HCT116 (cell line): ENCODE measurements around the gene TEDDM1. TPM values are rescaled to one million over a fixed set of nuclear protein-coding genes. Genes with fewer than 3 reads are reported as not detected.

Experiments used
- ATAC-seq: fragments of 200-7000 bp; cut with Tn5 transposase; 2 replicates; pipeline ENCODE4 v1.9.1; 2020; ENCODE audit warnings: mild to moderate bottlenecking, moderate library complexity
- BruUV-seq: library from RNA; stranded (reverse); fragments of 400-500 nt; replicated peaks from 2 replicates; lab custom pipeline; 2021; lab: Mats Ljungman, UMichigan
- CTCF ChIA-PET: fragments of 300-600 bp; sonication (Branson Sonifier 250); formaldehyde crosslinking; loops from one replicate; lab custom pipeline; 2021; ENCODE audit warnings: antibody characterized with exemption; lab: Charles Lee
- POLR2A ChIA-PET: fragments of 300-600, 350-600 bp; sonication (Branson Sonifier 250); formaldehyde crosslinking; loops from one replicate; lab custom pipeline; 2021; ENCODE audit warnings: antibody characterized with exemption; lab: Charles Lee
- RAD21 ChIA-PET, 2 experiments: fragments of 300-600 bp; sonication (Branson Sonifier 250); formaldehyde crosslinking; loops; one replicate each; lab custom pipeline; 2023; ENCODE audit warnings: low total read pairs in 2 of 2; ENCODE audit not compliant: uncharacterized antibody in 2 of 2, unreplicated experiment in 2 of 2, low non-redundant PET in 1 of 2; lab: Charles Lee
- DNase-seq: peaks from one replicate; pipeline ENCODE4 v3.0.0-alpha.2; 2010; ENCODE audit warnings: low read depth, low spot score
- H2AFZ ChIP-seq: fragments of 200-600 bp; shearing (Covaris generic), sonication (generic); 2 replicates; pipeline ENCODE4 v1.6.1; 2017; ENCODE audit warnings: low read depth, mixed run types, mixed read lengths, antibody characterized with exemption, low read length; ENCODE audit not compliant: poor library complexity, severe bottlenecking
- H3K27ac ChIP-seq: 2 replicates; pipeline ENCODE4 v1.5.1; 2012; ENCODE audit warnings: low read depth, low read length
- H3K27me3 ChIP-seq: fragments of 200-600 bp; sonication (generic); 2 replicates; pipeline ENCODE4 v1.6.1; 2016; ENCODE audit warnings: mixed run types, low read length, mixed read lengths; ENCODE audit not compliant: insufficient read depth
- H3K36me3 ChIP-seq, 2 experiments: fragments of 200-500 bp in 1 of 2; fragments of 200-600 bp in 1 of 2; sonication (Bioruptor generic) in 1 of 2; sonication (generic) in 1 of 2; 2 replicates each; pipeline versions ENCODE4 v1.5.1 to v1.6.1; 2014 to 2016; ENCODE audit warnings: low read length in 2 of 2, inconsistent platforms in 1 of 2, mixed read lengths in 1 of 2, mixed run types in 1 of 2; ENCODE audit not compliant: insufficient read depth in 2 of 2, control insufficient read depth in 1 of 2
- H3K4me1 ChIP-seq, 2 experiments: fragments of 200-600 bp in 1 of 2; sonication (generic) in 1 of 2; 2 replicates each; pipeline versions ENCODE4 v1.5.1 to v1.6.1; 2012 to 2017; ENCODE audit warnings: low read length in 2 of 2, inconsistent platforms in 1 of 2, mild to moderate bottlenecking in 1 of 2, mixed read lengths in 1 of 2, mixed run types in 1 of 2, moderate library complexity in 1 of 2; ENCODE audit not compliant: insufficient read depth in 2 of 2, control insufficient read depth in 1 of 2
- H3K4me2 ChIP-seq: fragments of 200-600 bp; sonication (generic); 2 replicates; pipeline ENCODE4 v1.6.1; 2017; ENCODE audit warnings: mixed run types, low read length, mixed read lengths
- H3K4me3 ChIP-seq, 2 experiments: fragments of 200-600 bp in 1 of 2; sonication (generic) in 1 of 2; replicated peaks in 1 of 2; 2 replicates each; pipeline ENCODE4 v1.5.1; 2011 to 2016; ENCODE audit warnings: low read length in 2 of 2, control low read depth in 1 of 2, low read depth in 1 of 2, mild to moderate bottlenecking in 1 of 2, mixed read lengths in 1 of 2, mixed run types in 1 of 2
- H3K79me2 ChIP-seq: fragments of 200-600 bp; sonication (generic); 2 replicates; pipeline ENCODE4 v1.6.1; 2017; ENCODE audit warnings: mild to moderate bottlenecking, mixed run types, low read length, moderate library complexity, mixed read lengths; ENCODE audit not compliant: insufficient read depth
- H3K9ac ChIP-seq: fragments of 200-600 bp; sonication (generic); 2 replicates; pipeline ENCODE4 v1.6.1; 2016; ENCODE audit warnings: low read length, mixed read lengths
- H3K9me2 ChIP-seq: fragments of 200-600 bp; sonication (generic), shearing (Covaris generic); 2 replicates; pipeline ENCODE4 v1.6.1; 2017; ENCODE audit warnings: mixed run types, mild to moderate bottlenecking, moderate library complexity; ENCODE audit not compliant: insufficient read depth
- H3K9me3 ChIP-seq, 2 experiments: fragments of 200-500 bp in 1 of 2; fragments of 200-600 bp in 1 of 2; sonication (Bioruptor generic) in 1 of 2; sonication (generic) in 1 of 2; 2 replicates each; pipeline ENCODE4 v1.6.1; 2014 to 2017; ENCODE audit warnings: low read length in 2 of 2, mixed read lengths in 2 of 2, inconsistent platforms in 1 of 2, low read depth in 1 of 2, mild to moderate bottlenecking in 1 of 2, mixed run types in 1 of 2, moderate library complexity in 1 of 2; ENCODE audit not compliant: control insufficient read depth in 1 of 2, insufficient read depth in 1 of 2
- H4K20me1 ChIP-seq: fragments of 200-600 bp; sonication (generic), shearing (Covaris generic); 2 replicates; pipeline ENCODE4 v1.6.1; 2017; ENCODE audit warnings: mixed run types, mild to moderate bottlenecking, moderate library complexity; ENCODE audit not compliant: insufficient read depth
- CEBPB ChIP-seq: IDR thresholded peaks from 2 replicates; pipeline ENCODE4 v1.6.1; 2012; ENCODE audit warnings: low read depth
- CTCF ChIP-seq, 3 experiments: fragments of 200-600 bp in 1 of 3; sonication (generic) in 1 of 3; IDR thresholded peaks in 2 of 3; conservative IDR thresholded peaks in 1 of 3; 2 replicates each; pipeline ENCODE4 v1.5.1; 2012 to 2017; ENCODE audit warnings: low read depth in 2 of 3, low read length in 2 of 3, antibody characterized with exemption in 1 of 3, borderline replicate concordance in 1 of 3, control low read depth in 1 of 3, mild to moderate bottlenecking in 1 of 3, mixed read lengths in 1 of 3, mixed run types in 1 of 3, moderate library complexity in 1 of 3; ENCODE audit not compliant: insufficient read depth in 1 of 3
- ELF1 ChIP-seq: IDR thresholded peaks from 2 replicates; pipeline ENCODE4 v1.6.1; 2012; ENCODE audit warnings: low read depth, borderline replicate concordance
- EZH2 ChIP-seq: fragments of 200-600 bp; sonication (generic); IDR thresholded peaks from 2 replicates; pipeline ENCODE4 v1.6.1; 2017; ENCODE audit warnings: antibody characterized with exemption, mixed run types
- FOSL1 ChIP-seq: IDR thresholded peaks from 2 replicates; pipeline ENCODE4 v1.6.1; 2012; ENCODE audit warnings: low read depth
- POLR2A ChIP-seq: IDR thresholded peaks from 2 replicates; pipeline ENCODE4 v1.7.0; 2011; ENCODE audit warnings: borderline replicate concordance; ENCODE audit not compliant: insufficient read depth, insufficient read length; ENCODE audit errors: extremely low read depth
- POLR2AphosphoS5 ChIP-seq: IDR thresholded peaks from 2 replicates; pipeline ENCODE4 v1.6.1; 2011; ENCODE audit warnings: mild to moderate bottlenecking, low read depth, low read length, moderate library complexity
- RAD21 ChIP-seq: IDR thresholded peaks from 2 replicates; pipeline ENCODE4 v1.6.1; 2012; ENCODE audit warnings: low read depth, mild to moderate bottlenecking
- REST ChIP-seq: IDR thresholded peaks from 2 replicates; pipeline ENCODE4 v1.6.1; 2012; ENCODE audit warnings: low read depth
- SIN3A ChIP-seq: IDR thresholded peaks from 2 replicates; pipeline ENCODE4 v1.6.1; 2012; ENCODE audit warnings: low read depth
- SP1 ChIP-seq: IDR thresholded peaks from 2 replicates; pipeline ENCODE4 v1.6.1; 2012; ENCODE audit warnings: low read depth
- SRF ChIP-seq: IDR thresholded peaks from 2 replicates; pipeline ENCODE4 v1.6.1; 2012; ENCODE audit warnings: low read depth
- TCF7L2 ChIP-seq: IDR thresholded peaks from 2 replicates; pipeline ENCODE4 v1.7.0; 2011; ENCODE audit warnings: borderline replicate concordance, inconsistent platforms; ENCODE audit not compliant: insufficient read depth, insufficient read length; ENCODE audit errors: extremely low read depth
- ZBTB33 ChIP-seq: IDR thresholded peaks from 2 replicates; pipeline ENCODE4 v1.6.1; 2011; ENCODE audit warnings: mild to moderate bottlenecking, low read length, moderate library complexity; ENCODE audit not compliant: insufficient replicate concordance; ENCODE audit errors: extremely low read depth
- ZNF274 ChIP-seq: fragments of 200-500 bp; sonication (Bioruptor generic); IDR thresholded peaks from 2 replicates; pipeline ENCODE4 v1.6.1; 2014; ENCODE audit warnings: mild to moderate bottlenecking, low read depth, low read length, inconsistent platforms
- intact Hi-C: fragments of 100-400 bp; cut with micrococcal nuclease; formaldehyde crosslinking; loops from 2 replicates; pipeline ENCODE4 v1.10.0; 2022
- total RNA-seq: library from RNA; stranded (reverse); gene quantifications from one replicate; pipeline ENCODE4 v1.2.1, GENCODE V29; 2021; ENCODE audit not compliant: unreplicated experiment

Gene TEDDM1
- total RNA-seq, 1 experiment from 2014 or later = not detected

GRCh38 chr1:182428043-182428442 lies 27.6 kb upstream of the TEDDM1 start:
- Histone ChIP-seq H3K4me2 (no peak overlapping the region), H3K79me2 (no peaks in the 10 kb centered on the region), H3K36me3 (no peaks in the 10 kb centered on the region), H3K9ac (no peak overlapping the region), H3K4me1 (no peaks in the 10 kb centered on the region), H3K4me3 (no peak overlapping the region), H3K9me3 (no peaks in the 10 kb centered on the region), H3K27ac (no peak overlapping the region), H4K20me1 (no peaks in the 10 kb centered on the region), H3K27me3 (no peaks in the 10 kb centered on the region), H3K9me2 (no peaks in the 10 kb centered on the region), H2AFZ (no peak overlapping the region)
- ATAC-seq (no peak), DNase-seq (no peak)
- TF ChIP-seq REST (no peak), EZH2 (no peak), FOSL1 (no peak), POLR2AphosphoS5 (no peak), ZBTB33 (no peak), SIN3A (no peak), ELF1 (no peak), SP1 (no peak), POLR2A (no peak), CTCF (IDR thresholded peaks at IDR 0.05 in 2 of 3, conservative IDR thresholded peaks at IDR 0.05 in 1 of 3; ENCODE audit: borderline replicate concordance in 1 of 3, insufficient read depth in 1 of 3, low read depth in 2 of 3, low read length in 2 of 3) (no peak), CEBPB (no peak), SRF (no peak), ZNF274 (no peak), RAD21 (no peak), TCF7L2 (no peak)
- BruUV-seq = no TSS peak
- intact Hi-C loops = no loop called here
- ChIA-PET RAD21 (no interaction called here), POLR2A (no interaction called here), CTCF (no interaction called here)
